H1 (cell line): Measurements from ENCODE around the gene RAB40C. TPM values are rescaled to one million over a fixed set of nuclear protein-coding genes. Genes with fewer than 3 reads are reported as not detected.

Source experiments
- CTCF ChIA-PET: fragments of 300-600 bp; sonication (Branson Sonifier 250); formaldehyde crosslinking; loops from one replicate; lab custom pipeline; 2021; ENCODE audit not compliant: partially characterized antibody; lab: Charles Lee
- POLR2A ChIA-PET: fragments of 300-600 bp; sonication (Branson Sonifier 250); formaldehyde crosslinking; loops from one replicate; lab custom pipeline; 2021; ENCODE audit warnings: inconsistent platforms; ENCODE audit not compliant: partially characterized antibody; lab: Charles Lee
- DNase-seq, 2 experiments: peaks; one replicate each; pipeline versions ENCODE4 v3.0.0 to v3.0.0-alpha.2; 2010 to 2022; ENCODE audit warnings: low spot score in 2 of 2, low read depth in 1 of 2, mixed read lengths in 1 of 2
- FAIRE-seq: peaks from 2 replicates; lab custom pipeline; 2011; peaks lifted over from hg19 to GRCh38; lab: Jason Lieb, UNC
- H2AFZ ChIP-seq: 2 replicates; pipeline ENCODE4 v1.8.1; 2012; ENCODE audit warnings: low read length, inconsistent platforms
- H2AK5ac ChIP-seq: 2 replicates; pipeline ENCODE4 v1.6.1; 2013; ENCODE audit warnings: low read depth, low read length
- H2BK120ac ChIP-seq: replicated peaks from 2 replicates; pipeline ENCODE3; 2013; ENCODE audit warnings: low read depth, low read length, inconsistent platforms
- H2BK12ac ChIP-seq: 2 replicates; pipeline ENCODE4 v1.6.1; 2013; ENCODE audit warnings: low read depth, low read length
- H2BK15ac ChIP-seq: 2 replicates; pipeline ENCODE4 v1.6.1; 2013; ENCODE audit warnings: low read length
- H2BK20ac ChIP-seq: 2 replicates; pipeline ENCODE4 v1.6.1; 2013; ENCODE audit warnings: low read length
- H2BK5ac ChIP-seq: 2 replicates; pipeline ENCODE4 v1.6.1; 2013; ENCODE audit warnings: low read depth, low read length
- H3K14ac ChIP-seq: 2 replicates; pipeline ENCODE4 v1.6.1; 2013; ENCODE audit warnings: inconsistent platforms; ENCODE audit not compliant: insufficient read length
- H3K18ac ChIP-seq: 2 replicates; pipeline ENCODE4 v1.6.1; 2013; ENCODE audit warnings: low read length; ENCODE audit errors: extremely low read depth
- H3K23ac ChIP-seq: 2 replicates; pipeline ENCODE4 v1.6.1; 2013; ENCODE audit warnings: inconsistent platforms; ENCODE audit not compliant: insufficient read length
- H3K23me2 ChIP-seq: 2 replicates; pipeline ENCODE4 v1.6.1; 2013; ENCODE audit warnings: low read depth, low read length
- H3K27ac ChIP-seq: 2 replicates; pipeline ENCODE4 v1.6.1; 2011; ENCODE audit warnings: low read depth, low read length, inconsistent platforms
- H3K27me3 ChIP-seq, 4 experiments: replicated peaks in 1 of 4; 1 replicate in 1 of 4; 2 replicates in 3 of 4; pipeline versions ENCODE4 v1.6.1 to v1.8.1; 2011 to 2013; ENCODE audit warnings: low read length in 3 of 4, mild to moderate bottlenecking in 3 of 4, inconsistent platforms in 2 of 4, mixed read lengths in 2 of 4, moderate library complexity in 1 of 4; ENCODE audit not compliant: control insufficient read depth in 3 of 4, insufficient read depth in 3 of 4; ENCODE audit errors: extremely low read depth in 1 of 4
- H3K36me3 ChIP-seq, 4 experiments: 2 replicates each; pipeline versions ENCODE4 v1.6.1 to v1.8.1; 2011 to 2013; ENCODE audit warnings: mild to moderate bottlenecking in 4 of 4, low read length in 3 of 4, moderate library complexity in 2 of 4, control low read depth in 1 of 4, inconsistent platforms in 1 of 4; ENCODE audit not compliant: insufficient read depth in 4 of 4, control insufficient read depth in 2 of 4
- H3K4ac ChIP-seq: replicated peaks from 2 replicates; pipeline ENCODE3; 2013; ENCODE audit warnings: low read length, low read depth, mixed read lengths, inconsistent platforms; ENCODE audit not compliant: insufficient read length
- H3K4me1 ChIP-seq, 4 experiments: replicated peaks in 1 of 4; 1 replicate in 1 of 4; 2 replicates in 3 of 4; pipeline versions ENCODE4 v1.6.1 to v1.8.1; 2011 to 2013; ENCODE audit warnings: low read length in 3 of 4, inconsistent platforms in 2 of 4, mixed read lengths in 1 of 4; ENCODE audit not compliant: insufficient read depth in 4 of 4, control insufficient read depth in 3 of 4
- H3K4me2 ChIP-seq, 2 experiments: 2 replicates each; pipeline versions ENCODE4 v1.6.1 to v1.8.1; 2011 to 2013; ENCODE audit warnings: low read depth in 2 of 2, low read length in 2 of 2, control low read depth in 1 of 2, inconsistent platforms in 1 of 2, mild to moderate bottlenecking in 1 of 2; ENCODE audit not compliant: insufficient read depth in 1 of 2
- H3K4me3 ChIP-seq, 4 experiments: fragments of 200-600, 300-600 bp in 1 of 4; sonication (generic), shearing (Covaris generic), sonication (Bioruptor Twin) in 1 of 4; 2 replicates each; pipeline versions ENCODE4 v1.5.1 to v1.8.1; 2011 to 2016; ENCODE audit warnings: low read length in 4 of 4, low read depth in 3 of 4, control low read depth in 2 of 4, inconsistent platforms in 2 of 4, mild to moderate bottlenecking in 2 of 4, mixed read lengths in 1 of 4, moderate library complexity in 1 of 4; ENCODE audit not compliant: insufficient read depth in 2 of 4; ENCODE audit errors: extremely low read depth in 1 of 4
- H3K56ac ChIP-seq: replicated peaks from 2 replicates; pipeline ENCODE3; 2013; ENCODE audit warnings: low read depth, mild to moderate bottlenecking, mixed read lengths, low read length, inconsistent platforms; ENCODE audit not compliant: insufficient read length
- H3K79me1 ChIP-seq: 2 replicates; pipeline ENCODE4 v1.6.1; 2013; ENCODE audit warnings: low read depth, low read length, control low read depth
- H3K79me2 ChIP-seq, 2 experiments: 2 replicates each; pipeline versions ENCODE4 v1.6.1 to v1.8.1; 2012 to 2013; ENCODE audit warnings: low read length in 2 of 2, mild to moderate bottlenecking in 2 of 2, inconsistent platforms in 1 of 2; ENCODE audit not compliant: insufficient read depth in 2 of 2, control insufficient read depth in 1 of 2
- H3K9ac ChIP-seq, 4 experiments: replicated peaks in 1 of 4; 1 replicate in 1 of 4; 2 replicates in 3 of 4; pipeline versions ENCODE4 v1.6.1 to v1.8.1; 2011 to 2013; ENCODE audit warnings: low read depth in 3 of 4, low read length in 3 of 4, control low read depth in 2 of 4, mild to moderate bottlenecking in 2 of 4, moderate library complexity in 2 of 4, inconsistent platforms in 1 of 4; ENCODE audit errors: extremely low read depth in 1 of 4
- H3K9me3 ChIP-seq, 2 experiments: 2 replicates each; pipeline versions ENCODE4 v1.6.1 to v1.8.1; 2012 to 2013; ENCODE audit warnings: mild to moderate bottlenecking in 2 of 2, moderate library complexity in 2 of 2, control low read depth in 1 of 2, inconsistent platforms in 1 of 2, low read depth in 1 of 2, low read length in 1 of 2, mixed read lengths in 1 of 2; ENCODE audit not compliant: insufficient read depth in 2 of 2
- H4K20me1 ChIP-seq, 2 experiments: replicated peaks in 1 of 2; 2 replicates each; pipeline versions ENCODE3 to v1.8.1; 2011 to 2013; ENCODE audit warnings: inconsistent platforms in 2 of 2, low read length in 2 of 2, mild to moderate bottlenecking in 1 of 2; ENCODE audit not compliant: insufficient read depth in 2 of 2, control insufficient read depth in 1 of 2
- H4K5ac ChIP-seq: 2 replicates; pipeline ENCODE4 v1.6.1; 2013; ENCODE audit warnings: low read length, low read depth, mixed read lengths, inconsistent platforms; ENCODE audit not compliant: insufficient read length
- H4K8ac ChIP-seq: 2 replicates; pipeline ENCODE4 v1.8.0; 2013; ENCODE audit warnings: mild to moderate bottlenecking, moderate library complexity, low read length, inconsistent platforms; ENCODE audit not compliant: insufficient read depth; ENCODE audit errors: extremely low read depth
- H4K91ac ChIP-seq: replicated peaks from 2 replicates; pipeline ENCODE3; 2013; ENCODE audit warnings: low read length, mixed read lengths, inconsistent platforms; ENCODE audit not compliant: insufficient read length
- USF2 ChIP-seq: IDR thresholded peaks from 2 replicates; pipeline ENCODE4 v1.6.1; 2011; ENCODE audit warnings: low read length, improper control_type of control experiment
- WGBS, 2 experiments: shearing (Covaris generic) in 1 of 2; methylation state at CpG; one replicate each; pipeline versions ENCODE4 v1.1.6 to v1.1.7; 2013 to 2015; ENCODE audit warnings: low lambda C conversion rate in 2 of 2, mixed read lengths in 2 of 2, inconsistent platforms in 1 of 2, low coverage in 1 of 2, missing lambda C conversion rate in 1 of 2; ENCODE audit not compliant: insufficient replicate concordance in 2 of 2, insufficient coverage in 1 of 2, insufficient read length in 1 of 2; ENCODE audit errors: extremely low coverage in 1 of 2, missing lambda C conversion rate in 1 of 2; 5-methylcytosine and 5-hydroxymethylcytosine counted together
- polyA plus RNA-seq, 7 experiments: library from polyadenylated mRNA; depleted of rRNA in 3 of 7; stranded (reverse) in 5 of 7; unstranded in 2 of 7; fragments of >200 nt in 5 of 7; fragments of 200-250 nt in 2 of 7; gene quantifications; 1 replicate in 5 of 7; 2 replicates in 1 of 7; 4 replicates in 1 of 7; pipeline versions ENCODE4 v1.2.1 to v1.2.3, GENCODE V29; 2011 to 2013; ENCODE audit warnings: missing spikeins in 2 of 7, mixed read lengths in 2 of 7
- total RNA-seq: library from RNA; stranded (reverse); fragmentation: NEBNext Ultra II Directional; extraction: Animal tissue kit (Norgen Biotek cat#: 25700); gene quantifications from 2 replicates; pipeline ENCODE4 v1.2.1, GENCODE V29; 2021

RAB40C gene
- total and polyA plus RNA-seq, 2 of the 8 experiments (the other 6 are each of a cell fraction or from before 2014, with no cell fraction given): 13.9 to 15.6 TPM

- Histone ChIP-seq H2BK20ac (no peak overlapping the region), H3K79me2 (peaks cover 0 to 20% of the 10 kb centered on the region in 2 experiments; a peak in 3 of 4 replicates), H2AK5ac (no peak overlapping the region), H2BK15ac (no peak overlapping the region), H4K91ac (no peak overlapping the region), H4K8ac (no peak overlapping the region), H4K20me1 (peaks cover 22 to 46% of the 10 kb centered on the region in 2 experiments), H4K5ac (no peak overlapping the region), H3K27me3 (peaks cover 0 to 27% (median 16%) of the 10 kb centered on the region in 4 experiments; a peak in 5 of 7 replicates), H2AFZ (no peak overlapping the region), H3K9ac (no peak overlapping the region), H3K14ac (no peak overlapping the region), H2BK120ac (no peak overlapping the region), H3K9me3 (no peaks in the 10 kb centered on the region), H3K4ac (no peak overlapping the region), H3K18ac (no peak overlapping the region), H2BK12ac (no peak overlapping the region), H3K56ac (no peak overlapping the region), H3K23ac (no peak overlapping the region), H3K79me1 (peaks cover 14% of the 10 kb centered on the region; the same call in 1 of the 2 replicates), H3K4me1 (peaks cover 0 to 14% (median 7%) of the 10 kb centered on the region in 4 experiments; a peak in 4 of 7 replicates), H3K27ac (no peak overlapping the region), H3K4me3 (no peak overlapping the region), H3K4me2 (no peak overlapping the region), H2BK5ac (no peak overlapping the region), H3K23me2 (peaks cover 9% of the 10 kb centered on the region), H3K36me3 (no peaks in the 10 kb centered on the region)
- FAIRE-seq (no peak), DNase-seq (no peak)
- POLR2A ChIA-PET: interaction anchor here (1.7 kb wide), 1 partner anchor 8 kb away, joined by 6 read pairs; no protein-coding TSS in a partner anchor
- TF ChIP-seq USF2: no peak
- 93% methylated on average over 15 of the region's 15 CpGs; no CpG with 5 or more reads in 1 of the 2 experiments for WGBS, 2 experiments
- CTCF ChIA-PET: interaction anchor here (1.0 to 4.2 kb wide), 10 partner anchors 8 to 72 kb away, joined by 4 to 22 read pairs (median 6); no protein-coding TSS in a partner anchor
Measured at GRCh38 chr16:591892-592517, 2.1 kb downstream of the RAB40C start.
